Measurements from ENCODE around the gene BCOR.
A peak's percentile ranks its signal among the peaks of the same experiment; 100 is the strongest.

BCOR gene

DNA sequence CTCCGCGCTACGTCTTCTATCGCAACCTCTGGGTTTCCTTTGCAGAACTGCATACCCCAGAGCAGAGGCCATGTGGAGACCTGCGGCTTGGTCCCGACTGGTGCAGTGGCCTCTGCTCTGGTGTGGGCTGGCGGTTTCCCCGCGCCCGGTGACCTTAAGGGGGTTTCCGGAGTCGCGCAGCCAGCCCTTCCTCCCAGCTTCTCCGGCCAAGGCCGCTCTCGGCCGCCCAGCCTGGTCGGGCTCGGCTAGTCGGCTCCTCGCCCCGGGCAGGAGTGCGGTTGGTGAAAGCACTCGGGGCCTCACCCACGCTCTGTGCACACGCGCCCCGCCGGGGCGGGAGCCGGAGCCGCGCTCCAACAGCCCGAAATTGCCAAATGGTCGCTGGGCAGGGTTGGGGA, 84.9 kb downstream of the BCOR start:
- no peaks in the 10 kb centered on the region for H3K9me3 ChIP-seq (ENCODE audit: control insufficient read depth, low read length)
- peaks cover 20% of the 10 kb centered on the region for H3K4me1 ChIP-seq (ENCODE audit: control insufficient read depth, insufficient read depth, low read length)
- no peaks in the 10 kb centered on the region for H3K36me3 ChIP-seq (ENCODE audit: control insufficient read depth, insufficient read depth, low read length)
- no peaks in the 10 kb centered on the region for H3K27me3 ChIP-seq (ENCODE audit: control insufficient read depth, insufficient read depth, low read length)
- H3K9ac ChIP-seq (ENCODE audit: low read length) = peak overlapping the region; percentile 88
- no peak overlapping the region for H3K4me3 ChIP-seq (ENCODE audit: low read length)

- peak overlapping the region; percentile 88 for H3K9ac ChIP-seq (ENCODE audit: low read length)
- peaks cover 20% of the 10 kb centered on the region for H3K4me1 ChIP-seq (ENCODE audit: control insufficient read depth, insufficient read depth, low read length)
- H3K4me3 ChIP-seq (ENCODE audit: low read length) = no peak overlapping the region
- no peaks in the 10 kb centered on the region for H3K36me3 ChIP-seq (ENCODE audit: control insufficient read depth, insufficient read depth, low read length)
- H3K9me3 ChIP-seq (ENCODE audit: control insufficient read depth, low read length) = no peaks in the 10 kb centered on the region
- no peaks in the 10 kb centered on the region for H3K27me3 ChIP-seq (ENCODE audit: control insufficient read depth, insufficient read depth, low read length)
These were observed 85.5 kb downstream of the BCOR start for GRCh38 chrX:40012039-40012867.

GRCh38 chrX:40011322-40012038, 86.3 kb downstream of the BCOR start:
- Histone ChIP-seq H3K4me1 (ENCODE audit: control insufficient read depth, insufficient read depth, low read length) (peaks cover 20% of the 10 kb centered on the region), H3K4me3 (ENCODE audit: low read length) (no peak overlapping the region), H3K9ac (ENCODE audit: low read length) (peak overlapping the region; percentile 88)

DNA sequence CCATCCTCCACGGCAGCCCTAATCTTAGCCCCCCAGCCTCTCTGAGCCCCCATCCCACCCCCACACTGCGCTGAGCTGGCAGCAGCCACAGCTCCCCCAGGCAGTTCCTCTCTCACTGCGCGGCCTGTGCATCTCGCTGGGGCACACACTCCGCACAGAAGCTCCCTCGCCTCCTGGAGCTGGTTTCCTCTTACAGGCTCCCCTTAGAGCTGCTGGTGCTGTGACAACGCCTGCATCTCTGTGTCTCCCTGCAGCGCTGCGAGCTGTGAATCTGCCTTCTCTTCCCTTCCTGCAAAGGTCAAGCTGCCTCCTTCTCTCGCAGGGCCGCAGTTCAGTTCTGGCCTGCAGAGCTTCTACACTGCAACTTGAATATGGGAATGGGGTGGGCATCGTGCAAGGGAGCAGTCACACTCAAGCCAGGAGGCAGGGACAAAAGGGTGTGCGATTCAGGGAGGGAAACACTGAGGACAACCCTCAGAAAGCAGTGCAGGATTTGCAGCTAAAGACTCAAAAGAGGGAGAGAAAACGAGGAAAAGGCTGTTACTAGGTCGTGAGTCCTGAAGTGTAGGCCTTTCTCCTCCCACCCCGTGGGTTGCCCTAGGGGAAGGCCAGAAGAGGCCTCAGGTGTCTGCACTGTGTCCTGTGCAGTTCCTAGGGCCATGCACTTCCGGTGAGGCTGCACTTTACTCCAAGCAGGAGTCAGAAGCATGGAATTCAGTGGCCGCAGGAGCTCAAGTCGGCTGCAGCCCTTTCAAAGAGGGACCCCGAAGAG, 87.0 kb downstream of the BCOR start:
- no peaks in the 10 kb centered on the region for H3K36me3 ChIP-seq (ENCODE audit: control insufficient read depth, insufficient read depth, low read length)
- peaks cover 26% of the 10 kb centered on the region for H3K4me1 ChIP-seq (ENCODE audit: control insufficient read depth, insufficient read depth, low read length)
- H3K9ac ChIP-seq (ENCODE audit: low read length) = no peak overlapping the region
- peaks cover 3% of the 10 kb centered on the region for H3K27me3 ChIP-seq (ENCODE audit: control insufficient read depth, insufficient read depth, low read length)
- no peaks in the 10 kb centered on the region for H3K9me3 ChIP-seq (ENCODE audit: control insufficient read depth, low read length)
- no peak overlapping the region for H3K4me3 ChIP-seq (ENCODE audit: low read length)

More at GRCh38 chrX:40011322-40012038, 86.3 kb downstream of the BCOR start:
- Histone ChIP-seq H3K36me3 (ENCODE audit: control insufficient read depth, insufficient read depth, low read length) (no peaks in the 10 kb centered on the region), H3K27me3 (ENCODE audit: control insufficient read depth, insufficient read depth, low read length) (no peaks in the 10 kb centered on the region), H3K9me3 (ENCODE audit: control insufficient read depth, low read length) (no peaks in the 10 kb centered on the region)

GRCh38 chrX:40009890-40010289, 87.9 kb downstream of the BCOR start:
- no peaks in the 10 kb centered on the region for H3K9me3 ChIP-seq (ENCODE audit: control insufficient read depth, low read length)
- H3K27me3 ChIP-seq (ENCODE audit: control insufficient read depth, insufficient read depth, low read length) = peaks cover 3% of the 10 kb centered on the region
- no peaks in the 10 kb centered on the region for H3K36me3 ChIP-seq (ENCODE audit: control insufficient read depth, insufficient read depth, low read length)
- peaks cover 26% of the 10 kb centered on the region for H3K4me1 ChIP-seq (ENCODE audit: control insufficient read depth, insufficient read depth, low read length)
- H3K9ac ChIP-seq (ENCODE audit: low read length) = no peak overlapping the region
- H3K4me3 ChIP-seq (ENCODE audit: low read length) = no peak overlapping the region

DNA sequence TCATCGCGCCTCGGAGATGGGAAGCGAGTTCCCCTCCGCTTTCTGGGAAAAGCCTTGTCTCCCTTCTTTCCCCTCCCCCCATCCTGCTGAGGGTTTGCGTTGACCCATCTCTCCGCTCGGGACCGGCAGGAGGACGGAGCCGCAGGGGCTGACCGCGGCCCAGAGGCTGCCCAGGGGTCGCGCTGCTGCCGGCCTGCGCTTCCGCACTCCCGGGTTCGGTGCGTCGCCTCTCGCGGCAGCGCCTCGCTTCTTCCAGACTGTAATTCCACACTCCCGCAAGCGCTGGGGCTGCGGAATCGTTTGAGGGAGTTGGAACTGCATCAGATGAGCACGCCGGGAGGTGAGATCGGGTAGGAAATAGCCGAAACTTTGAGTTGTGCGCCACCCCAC, 88.3 kb downstream of the BCOR start:
- Histone ChIP-seq H3K9ac (ENCODE audit: low read length) (no peak overlapping the region), H3K4me3 (ENCODE audit: low read length) (no peak overlapping the region), H3K9me3 (ENCODE audit: control insufficient read depth, low read length) (no peaks in the 10 kb centered on the region), H3K27me3 (ENCODE audit: control insufficient read depth, insufficient read depth, low read length) (peaks cover 3% of the 10 kb centered on the region), H3K4me1 (ENCODE audit: control insufficient read depth, insufficient read depth, low read length) (peaks cover 26% of the 10 kb centered on the region), H3K36me3 (ENCODE audit: control insufficient read depth, insufficient read depth, low read length) (no peaks in the 10 kb centered on the region)

GRCh38 chrX:40008791-40009461, 88.8 kb downstream of the BCOR start:
- Histone ChIP-seq H3K9ac (ENCODE audit: low read length) (no peak overlapping the region), H3K36me3 (ENCODE audit: control insufficient read depth, insufficient read depth, low read length) (no peaks in the 10 kb centered on the region), H3K27me3 (ENCODE audit: control insufficient read depth, insufficient read depth, low read length) (peaks cover 3% of the 10 kb centered on the region), H3K9me3 (ENCODE audit: control insufficient read depth, low read length) (no peaks in the 10 kb centered on the region), H3K4me3 (ENCODE audit: low read length) (no peak overlapping the region), H3K4me1 (ENCODE audit: control insufficient read depth, insufficient read depth, low read length) (peaks cover 26% of the 10 kb centered on the region)

GRCh38 chrX:40007756-40008705, 89.7 kb downstream of the BCOR start:
- peaks cover 3% of the 10 kb centered on the region for H3K27me3 ChIP-seq (ENCODE audit: control insufficient read depth, insufficient read depth, low read length)
- H3K36me3 ChIP-seq (ENCODE audit: control insufficient read depth, insufficient read depth, low read length) = no peaks in the 10 kb centered on the region
- H3K4me3 ChIP-seq (ENCODE audit: low read length) = no peak overlapping the region
- H3K9me3 ChIP-seq (ENCODE audit: control insufficient read depth, low read length) = no peaks in the 10 kb centered on the region
- no peak overlapping the region for H3K9ac ChIP-seq (ENCODE audit: low read length)
- peaks cover 27% of the 10 kb centered on the region for H3K4me1 ChIP-seq (ENCODE audit: control insufficient read depth, insufficient read depth, low read length)

GRCh38 chrX:40007131-40007755, 90.5 kb downstream of the BCOR start:
- H3K27me3 ChIP-seq (ENCODE audit: control insufficient read depth, insufficient read depth, low read length) = peaks cover 3% of the 10 kb centered on the region
- no peaks in the 10 kb centered on the region for H3K36me3 ChIP-seq (ENCODE audit: control insufficient read depth, insufficient read depth, low read length)
- no peak overlapping the region for H3K9ac ChIP-seq (ENCODE audit: low read length)
- H3K9me3 ChIP-seq (ENCODE audit: control insufficient read depth, low read length) = no peaks in the 10 kb centered on the region
- no peak overlapping the region for H3K4me3 ChIP-seq (ENCODE audit: low read length)
- H3K4me1 ChIP-seq (ENCODE audit: control insufficient read depth, insufficient read depth, low read length) = peaks cover 22% of the 10 kb centered on the region

DNA sequence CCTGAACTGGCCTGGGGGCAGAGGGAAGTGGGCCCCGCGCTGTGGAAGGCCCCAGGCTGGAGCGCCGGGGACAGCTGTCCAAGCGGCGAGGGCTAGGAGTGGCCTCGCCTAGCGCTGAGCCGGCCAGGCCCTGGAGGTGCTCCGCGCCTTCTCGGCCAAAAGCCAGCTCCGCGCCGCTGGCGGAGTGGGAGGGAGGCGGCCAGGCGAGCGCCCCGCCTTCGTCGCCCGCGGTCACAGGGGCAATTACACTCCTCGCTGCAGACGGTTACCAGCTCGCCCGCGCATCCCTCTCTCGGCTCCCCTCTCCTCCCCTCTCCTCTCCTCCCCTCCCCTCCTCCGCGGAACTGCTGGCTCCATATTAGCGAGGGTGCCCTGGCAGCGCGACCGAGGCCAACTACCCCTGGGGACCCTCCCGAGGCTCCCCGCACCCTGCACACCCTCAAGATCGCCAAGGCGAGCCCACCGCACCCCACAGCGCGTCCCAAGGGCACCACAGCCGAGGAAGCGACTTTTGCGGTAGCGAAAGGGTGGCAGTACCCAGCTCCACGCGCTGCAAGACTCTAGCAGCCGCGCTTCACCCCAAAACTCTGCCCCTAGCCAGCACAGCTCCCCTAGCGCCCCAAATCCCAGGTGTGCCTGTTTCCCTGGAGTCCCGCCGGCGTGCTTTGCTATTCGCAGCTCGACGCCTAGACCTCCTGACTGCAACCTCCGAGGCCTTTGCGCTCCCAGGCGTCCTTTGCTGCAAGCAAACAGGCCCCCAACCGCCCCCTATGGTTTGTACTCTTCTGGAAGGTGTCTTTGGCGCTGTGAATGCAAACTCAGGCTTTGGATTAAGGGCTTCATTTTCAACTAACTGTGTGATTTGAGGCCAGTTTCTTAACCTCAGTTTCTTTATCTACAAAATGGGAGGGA, 91.4 kb downstream of the BCOR start:
- H3K36me3 ChIP-seq (ENCODE audit: control insufficient read depth, insufficient read depth, low read length) = no peaks in the 10 kb centered on the region
- H3K4me3 ChIP-seq (ENCODE audit: low read length) = no peak overlapping the region
- no peak overlapping the region for H3K9ac ChIP-seq (ENCODE audit: low read length)
- peaks cover 3% of the 10 kb centered on the region for H3K27me3 ChIP-seq (ENCODE audit: control insufficient read depth, insufficient read depth, low read length)
- peaks cover 14% of the 10 kb centered on the region for H3K4me1 ChIP-seq (ENCODE audit: control insufficient read depth, insufficient read depth, low read length)
- H3K9me3 ChIP-seq (ENCODE audit: control insufficient read depth, low read length) = no peaks in the 10 kb centered on the region
